HepG2 (cell line): ENCODE results near the gene ANKEF1. TPM values are rescaled to one million over a fixed set of nuclear protein-coding genes. Genes with fewer than 3 reads are reported as not detected.

ENCODE experiments used
- ATAC-seq: fragments of 200-7000 bp; cut with Tn5 transposase; 3 replicates; pipeline ENCODE4 v1.9.1; 2020; ENCODE audit warnings: mild to moderate bottlenecking, moderate library complexity
- BruUV-seq: library from RNA; stranded (reverse); fragments of 400-500 nt; replicated peaks from 2 replicates; lab custom pipeline; 2021; lab: Mats Ljungman, UMichigan
- CTCF ChIA-PET: fragments of 300-600 bp; formaldehyde crosslinking; extraction: SDS; loops from one replicate; lab custom pipeline; 2021; ENCODE audit warnings: low total read pairs, inconsistent platforms, low intra/inter-chr PET ratio; lab: Yijun Ruan, JAX
- POLR2A ChIA-PET: fragments of 350-600 bp; sonication (Branson Sonifier 250); formaldehyde crosslinking; loops from one replicate; lab custom pipeline; 2020; ENCODE audit warnings: antibody characterized with exemption, inconsistent platforms; lab: Yijun Ruan, JAX
- DNase-seq: peaks from one replicate; pipeline ENCODE4 v3.0.0-alpha.2; 2015; ENCODE audit warnings: low spot score
- FAIRE-seq: peaks from 3 replicates; lab custom pipeline; 2011; peaks lifted over from hg19 to GRCh38; lab: Jason Lieb, UNC
- H2AFZ ChIP-seq: one replicate; pipeline ENCODE4 v1.6.1; 2011; ENCODE audit warnings: low read length, inconsistent platforms
- H3K27ac ChIP-seq: fragments of 300-600 bp; 3 replicates; pipeline ENCODE4 v1.8.0; 2011; ENCODE audit warnings: mixed run types, mild to moderate bottlenecking, mixed read lengths, low read length, inconsistent platforms; ENCODE audit not compliant: insufficient read depth; ENCODE audit errors: extremely low read length
- H3K27me3 ChIP-seq, 2 experiments: fragments of 200-600 bp in 1 of 2; 2 replicates in 1 of 2; 3 replicates in 1 of 2; pipeline versions ENCODE4 v1.6.0 to v1.8.0; 2011; ENCODE audit warnings: low read length in 2 of 2, mild to moderate bottlenecking in 2 of 2, moderate library complexity in 2 of 2, inconsistent platforms in 1 of 2; ENCODE audit not compliant: insufficient read depth in 2 of 2, control insufficient read depth in 1 of 2
- H3K36me3 ChIP-seq, 2 experiments: fragments of 200-600 bp in 1 of 2; replicated peaks in 1 of 2; 2 replicates in 1 of 2; 3 replicates in 1 of 2; pipeline versions ENCODE4 v1.5.1 to v1.8.0; 2011; ENCODE audit warnings: low read length in 2 of 2, inconsistent platforms in 1 of 2; ENCODE audit not compliant: insufficient read depth in 2 of 2, control insufficient read depth in 1 of 2
- H3K4me1 ChIP-seq: 2 replicates; pipeline ENCODE4 v1.5.1; 2012; ENCODE audit warnings: low read length, inconsistent platforms; ENCODE audit not compliant: insufficient read depth
- H3K4me2 ChIP-seq: 2 replicates; pipeline ENCODE4 v1.6.0; 2011; ENCODE audit warnings: low read depth, low read length, inconsistent platforms
- H3K4me3 ChIP-seq, 3 experiments: fragments of 200-600 bp in 1 of 3; sonication (generic), shearing (Covaris generic) in 1 of 3; replicated peaks in 1 of 3; 2 replicates each; pipeline ENCODE4 v1.5.1; 2011 to 2016; ENCODE audit warnings: low read length in 3 of 3, inconsistent platforms in 2 of 3, low read depth in 2 of 3, mild to moderate bottlenecking in 2 of 3, control low read depth in 1 of 3, mixed read lengths in 1 of 3; ENCODE audit not compliant: insufficient read depth in 1 of 3
- H3K79me2 ChIP-seq: one replicate; pipeline ENCODE4 v1.6.1; 2011; ENCODE audit warnings: low read length, inconsistent platforms; ENCODE audit not compliant: insufficient read depth
- H3K9ac ChIP-seq: 2 replicates; pipeline ENCODE4 v1.6.0; 2011; ENCODE audit warnings: mild to moderate bottlenecking, low read depth, low read length, inconsistent platforms; ENCODE audit not compliant: insufficient read depth
- H3K9me3 ChIP-seq: 2 replicates; pipeline ENCODE4 v1.5.1; 2012; ENCODE audit warnings: mild to moderate bottlenecking, low read length
- H4K20me1 ChIP-seq: 2 replicates; pipeline ENCODE4 v1.6.0; 2011; ENCODE audit warnings: inconsistent platforms, mild to moderate bottlenecking, low read length, moderate library complexity; ENCODE audit not compliant: insufficient read depth
- AHR ChIP-seq: IDR thresholded peaks from 2 replicates; pipeline ENCODE4 v1.6.1; 2018; ENCODE audit warnings: missing genetic modification reagents, missing compliant biosample characterization
- BATF2 ChIP-seq: sonication (generic); formaldehyde crosslinking; IDR thresholded peaks from 2 replicates; pipeline ENCODE4 v1.8.0; 2022; ENCODE audit warnings: mild to moderate bottlenecking, missing genetic modification reagents, moderate library complexity
- FUBP1 ChIP-seq: sonication (generic); formaldehyde crosslinking; IDR thresholded peaks from 2 replicates; pipeline ENCODE4 v1.5.1; 2020; ENCODE audit warnings: missing genetic modification reagents, mild to moderate bottlenecking, borderline replicate concordance
- GTF2F1 ChIP-seq: fragments of 150-350 bp; IDR thresholded peaks from 2 replicates; pipeline ENCODE4 v1.6.1; 2014; ENCODE audit warnings: low read length
- KDM5B ChIP-seq: sonication (generic); formaldehyde crosslinking; IDR thresholded peaks from 2 replicates; pipeline ENCODE4 v1.4.0; 2020; ENCODE audit warnings: missing genetic modification reagents, mild to moderate bottlenecking, borderline replicate concordance
- MED13 ChIP-seq: sonication (generic); formaldehyde crosslinking; IDR thresholded peaks from 2 replicates; pipeline ENCODE4 v1.5.0; 2020; ENCODE audit warnings: missing genetic modification reagents
- NR2F1 ChIP-seq, 2 experiments: fragments of 450-650 bp in 1 of 2; formaldehyde crosslinking in 1 of 2; IDR thresholded peaks; 2 replicates each; pipeline versions ENCODE4 v1.5.0 to v1.6.1; 2016 to 2020; ENCODE audit warnings: mild to moderate bottlenecking in 1 of 2, missing compliant biosample characterization in 1 of 2, missing genetic modification reagents in 1 of 2, moderate library complexity in 1 of 2
- REPIN1 ChIP-seq: sonication (generic); formaldehyde crosslinking; IDR thresholded peaks from 2 replicates; pipeline ENCODE4 v1.8.0; 2022; ENCODE audit warnings: missing genetic modification reagents, low read depth, mild to moderate bottlenecking, borderline replicate concordance
- SIX4 ChIP-seq: sonication (generic); formaldehyde crosslinking; IDR thresholded peaks from 2 replicates; pipeline ENCODE4 v1.4.0; 2020; ENCODE audit warnings: missing genetic modification reagents
- STAG1 ChIP-seq: sonication (generic); formaldehyde crosslinking; IDR thresholded peaks from 2 replicates; pipeline ENCODE4 v1.4.0; 2020; ENCODE audit warnings: missing genetic modification reagents
- ZNF343 ChIP-seq: sonication (generic); formaldehyde crosslinking; IDR thresholded peaks from 2 replicates; pipeline ENCODE4 v1.4.0; 2020; ENCODE audit warnings: mild to moderate bottlenecking, missing genetic modification reagents
- ZNF589 ChIP-seq: sonication (generic); formaldehyde crosslinking; conservative IDR thresholded peaks from 2 replicates; pipeline ENCODE4 v1.8.0; 2022; ENCODE audit warnings: mild to moderate bottlenecking, moderate library complexity, missing genetic modification reagents
- ZNF652 ChIP-seq: IDR thresholded peaks from 2 replicates; pipeline ENCODE4 v1.6.1; 2016; ENCODE audit warnings: low read depth, borderline replicate concordance
- ZNF709 ChIP-seq: sonication (generic); formaldehyde crosslinking; IDR thresholded peaks from 2 replicates; pipeline ENCODE4 v1.5.0; 2020; ENCODE audit warnings: mild to moderate bottlenecking, missing genetic modification reagents
- ZNF782 ChIP-seq: sonication (generic); formaldehyde crosslinking; IDR thresholded peaks from 2 replicates; pipeline ENCODE4 v1.4.0; 2020; ENCODE audit warnings: missing genetic modification reagents, mild to moderate bottlenecking, borderline replicate concordance
- WGBS: methylation state at CpG from one replicate; pipeline ENCODE4 v1.1.6; 2017; ENCODE audit warnings: low lambda C conversion rate; 5-methylcytosine and 5-hydroxymethylcytosine counted together
- in situ Hi-C: cut with HindIII; loops from 2 replicates; pipeline ENCODE4 v1.10.0; 2017; ENCODE audit warnings: low pct_unique_long_range_greater_than_20kb; ENCODE audit not compliant: extremely low pct_ligation_motif_present
- intact Hi-C: fragments of 100-400 bp; cut with micrococcal nuclease; formaldehyde crosslinking; loops from one replicate; pipeline ENCODE4 v1.10.0; 2022; ENCODE audit not compliant: unreplicated experiment
- polyA plus RNA-seq, 8 experiments: library from polyadenylated mRNA; depleted of rRNA in 3 of 8; stranded (reverse) in 7 of 8; unstranded in 1 of 8; fragments of >200 nt; fragmentation: Illumina TruSeq in 4 of 8; extraction: Trizol in 4 of 8; gene quantifications; 2 replicates each; pipeline versions ENCODE4 v1.2.1 to v1.2.3, GENCODE V29; 2011 to 2016; ENCODE audit warnings: low read depth in 4 of 8, missing spikeins in 1 of 8, mixed read lengths in 1 of 8; ENCODE audit not compliant: insufficient read depth in 1 of 8
- total RNA-seq, 5 experiments: library from RNA; depleted of rRNA; stranded (reverse); fragments of >200 nt; fragmentation: Illumina TruSeq; extraction: Trizol; gene quantifications; 2 replicates each; pipeline ENCODE4 v1.2.3, GENCODE V29; 2016; ENCODE audit warnings: low read depth in 1 of 5

Gene ANKEF1
- total and polyA plus RNA-seq, 2 of the 13 experiments (the other 11 are each of a cell fraction or from before 2014, with no cell fraction given) = 3.1 to 8.6 TPM

GRCh38 chr20:10002866-10003265 is 31.9 kb upstream of the ANKEF1 start:
- no peaks in the 10 kb centered on the region for H3K4me1 ChIP-seq
- in situ Hi-C loops (no loop called here), intact Hi-C loops (no loop called here)
- H3K9ac ChIP-seq = no peak overlapping the region
- 2% methylated on average over 1 of the region's 1 CpG for WGBS
- H3K79me2 ChIP-seq = no peaks in the 10 kb centered on the region
- BruUV-seq = no TSS peak
- H4K20me1 ChIP-seq = no peaks in the 10 kb centered on the region
- H3K4me2 ChIP-seq = no peak overlapping the region
- POLR2A ChIA-PET = no interaction called here
- H3K27ac ChIP-seq = no peak overlapping the region
- FAIRE-seq = no peak
- H3K9me3 ChIP-seq = no peaks in the 10 kb centered on the region
- no peak for TF ChIP-seq AHR (CRISPR knock-in tag)
- TF ChIP-seq ZNF652 (CRISPR knock-in tag) = no peak
- no peak for TF ChIP-seq SIX4
- TF ChIP-seq REPIN1 = no peak
- no peak for TF ChIP-seq ZNF343 (CRISPR knock-in tag)
- no peak for TF ChIP-seq MED13
- TF ChIP-seq STAG1 (CRISPR knock-in tag) = no peak
- no peak for TF ChIP-seq GTF2F1
- no peak for TF ChIP-seq ZNF782 (CRISPR knock-in tag)
- TF ChIP-seq KDM5B (CRISPR knock-in tag) = no peak
- H2AFZ ChIP-seq = no peak overlapping the region
- no peak overlapping the region for H3K4me3 ChIP-seq
- no peaks in the 10 kb centered on the region for H3K27me3 ChIP-seq
- CTCF ChIA-PET = no interaction called here
- no peaks in the 10 kb centered on the region for H3K36me3 ChIP-seq
- DNase-seq = no peak
- ATAC-seq = no peak

DNA sequence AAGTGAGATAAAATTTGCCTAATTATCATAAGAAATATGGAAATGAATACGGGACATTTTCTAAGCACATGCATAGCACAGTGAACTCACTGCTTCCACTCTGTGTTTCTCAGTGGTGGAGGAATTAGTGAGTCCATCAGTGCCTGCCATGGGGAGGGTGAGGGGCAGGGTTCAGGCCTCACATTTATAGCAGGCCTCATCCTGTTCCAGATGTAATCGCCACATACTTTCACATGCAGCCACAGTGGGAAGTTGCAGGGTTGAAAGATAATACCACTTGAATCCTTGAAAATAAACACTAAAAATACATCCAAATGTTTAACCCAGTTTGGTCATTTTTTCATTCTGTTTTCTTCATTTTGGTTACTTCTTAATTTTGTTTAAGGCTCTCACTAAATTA is 29.9 kb upstream of the ANKEF1 start:
- under 1% methylated on average over 2 of the region's 2 CpGs for WGBS
- Histone ChIP-seq H3K4me1 (no peaks in the 10 kb centered on the region), H3K4me3 (no peak overlapping the region), H3K79me2 (no peaks in the 10 kb centered on the region), H4K20me1 (no peaks in the 10 kb centered on the region), H3K9me3 (no peaks in the 10 kb centered on the region), H3K27ac (no peak overlapping the region), H2AFZ (no peak overlapping the region), H3K36me3 (no peaks in the 10 kb centered on the region), H3K9ac (no peak overlapping the region), H3K4me2 (no peak overlapping the region), H3K27me3 (no peaks in the 10 kb centered on the region)
- ChIA-PET POLR2A (no interaction called here), CTCF (no interaction called here)
- DNase-seq (no peak), FAIRE-seq (no peak), ATAC-seq (no peak)
- no TSS peak for BruUV-seq
- in situ Hi-C loops (no loop called here), intact Hi-C loops (loop anchor here (1.0 kb wide), 1 partner anchor 38 kb away; no protein-coding TSS in a partner anchor)
- TF ChIP-seq NR2F1 (CRISPR knock-in tag; IDR thresholded peaks at IDR 0.05) (no peak), FUBP1 (CRISPR knock-in tag) (no peak), BATF2 (CRISPR knock-in tag) (no peak), ZNF709 (CRISPR knock-in tag) (no peak), ZNF589 (CRISPR knock-in tag) (no peak)
